Peyer's patch (tissue), 4 donors: Measurements from ENCODE around the gene ZIC4. TPM values are rescaled to one million over a fixed set of nuclear protein-coding genes. Genes with fewer than 3 reads are reported as not detected.
A peak's percentile ranks its signal among the peaks of the same experiment; 100 is the strongest.

Experiments used
- DNase-seq, 3 donors: peaks; one replicate each; pipeline ENCODE4 v3.0.0-alpha.2; 2017 to 2019
- H3K27ac ChIP-seq, 4 donors: fragments of 200-600 bp; sonication (generic); one replicate each; pipeline ENCODE4 v1.5.1; 2016 to 2019
- H3K27me3 ChIP-seq, 2 donors: fragments of 200-600 bp; sonication (generic); one replicate each; pipeline ENCODE4 v1.5.1; 2019
- H3K36me3 ChIP-seq, 3 donors: fragments of 200-600 bp; sonication (generic); one replicate each; pipeline ENCODE4 v1.5.1; 2016 to 2019
- H3K4me1 ChIP-seq, 4 donors: fragments of 200-600 bp; sonication (generic); one replicate each; pipeline ENCODE4 v1.5.1; 2016 to 2019
- H3K4me3 ChIP-seq, 4 donors: fragments of 200-600 bp; sonication (generic); 1 replicate in 3 of 4; 2 replicates in 1 of 4; pipeline ENCODE4 v1.5.1; 2016 to 2019; ENCODE audit warnings: mild to moderate bottlenecking in 1 of 4
- H3K9me3 ChIP-seq, 4 donors: fragments of 200-600 bp; sonication (generic); one replicate each; pipeline ENCODE4 v1.5.1; 2016 to 2019; ENCODE audit warnings: mild to moderate bottlenecking in 1 of 4
- CTCF ChIP-seq, 6 experiments: fragments of 450-650 bp in 4 of 6; fragments of 200-600 bp in 2 of 6; sonication (generic) in 1 of 6; IDR thresholded peaks; one replicate each; pipeline ENCODE4 v1.5.1; 2017 to 2019; ENCODE audit warnings: antibody characterized with exemption in 6 of 6, mild to moderate bottlenecking in 3 of 6, moderate library complexity in 1 of 6
- POLR2A ChIP-seq, 2 donors: fragments of 450-650 bp; IDR thresholded peaks; one replicate each; pipeline ENCODE4 v1.5.1; 2017; ENCODE audit warnings: antibody characterized with exemption in 2 of 2, mild to moderate bottlenecking in 2 of 2, moderate library complexity in 2 of 2
- total RNA-seq, 4 donors: library from RNA; depleted of rRNA; stranded (reverse); fragments of >200 nt; gene quantifications; one replicate each; pipeline ENCODE4 v1.1.0, GENCODE V29; 2016

Gene ZIC4
- total RNA-seq, 4 donors from 2014 or later = not detected

- Histone ChIP-seq H3K36me3 (no peaks in the 10 kb centered on the region), H3K9me3 (no peaks in the 10 kb centered on the region), H3K4me3 (peak within 1 kb of the TSS in 3 of 4 donors; percentile 4 to 35 (median 34)), H3K27me3 (peaks cover 3 to 87% of the 10 kb centered on the region in 2 donors), H3K27ac (no peak within 1 kb of the TSS), H3K4me1 (peaks cover 0 to 24% (median 3%) of the 10 kb centered on the region in 4 donors)
- TF ChIP-seq CTCF (IDR thresholded peaks at IDR 0.05) (no peak), POLR2A (IDR thresholded peaks at IDR 0.05) (no peak)
- no peak for DNase-seq
These were observed 3.1 kb upstream of the ZIC4 start, which contains the start of gene ZIC1 for GRCh38 chr3:147409143-147410115. TSS of gene ZIC1 (plus strand) at chr3:147409365. CDS start at chr3:147410113, 748 bp downstream.

GRCh38 chr3:147408188-147409100, 2.1 kb upstream of the ZIC4 start:
- H3K36me3 ChIP-seq = no peaks in the 10 kb centered on the region
- H3K4me1 ChIP-seq = peaks cover 0 to 24% (median 3%) of the 10 kb centered on the region in 4 donors
- H3K27me3 ChIP-seq = peaks cover 3 to 82% of the 10 kb centered on the region in 2 donors
- no peak overlapping the region for H3K27ac ChIP-seq
- no peak for DNase-seq
- H3K9me3 ChIP-seq = no peaks in the 10 kb centered on the region
- TF ChIP-seq POLR2A (IDR thresholded peaks at IDR 0.05) (no peak), CTCF (IDR thresholded peaks at IDR 0.05) (no peak)
- no peak overlapping the region for H3K4me3 ChIP-seq

GRCh38 chr3:147407498-147408187, 1.3 kb upstream of the ZIC4 start:
- TF ChIP-seq CTCF (IDR thresholded peaks at IDR 0.05) (no peak), POLR2A (IDR thresholded peaks at IDR 0.05) (no peak)
- H3K27me3 ChIP-seq = peaks cover 3 to 75% of the 10 kb centered on the region in 2 donors
- H3K27ac ChIP-seq = no peak overlapping the region
- H3K4me3 ChIP-seq = no peak overlapping the region
- H3K4me1 ChIP-seq = peaks cover 0 to 20% (median 3%) of the 10 kb centered on the region in 4 donors
- no peak for DNase-seq
- no peaks in the 10 kb centered on the region for H3K9me3 ChIP-seq
- H3K36me3 ChIP-seq = no peaks in the 10 kb centered on the region

GRCh38 chr3:147407114-147407497, 763 bp upstream of the ZIC4 start:
- H3K9me3 ChIP-seq = no peaks in the 10 kb centered on the region
- H3K36me3 ChIP-seq = no peaks in the 10 kb centered on the region
- DNase-seq = no peak
- peaks cover 3 to 70% of the 10 kb centered on the region in 2 donors for H3K27me3 ChIP-seq
- H3K4me3 ChIP-seq = no peak overlapping the region
- TF ChIP-seq CTCF (IDR thresholded peaks at IDR 0.05) (no peak), POLR2A (IDR thresholded peaks at IDR 0.05) (no peak)
- peaks cover 0 to 20% (median 3%) of the 10 kb centered on the region in 4 donors for H3K4me1 ChIP-seq
- no peak overlapping the region for H3K27ac ChIP-seq
